K562 (cell line): ENCODE measurements around the gene COL23A1. TPM values are rescaled to one million over a fixed set of nuclear protein-coding genes. Genes with fewer than 3 reads are reported as not detected.

Experiments used
- BCL6 ChIP-seq: fragments of 250-450 bp; sonication (Bioruptor Pico); IDR thresholded peaks from 2 replicates; pipeline ENCODE4 v1.4.0; 2020
- C11orf30 ChIP-seq: fragments of 450-650 bp; IDR thresholded peaks from 2 replicates; pipeline ENCODE4 v1.6.1; 2016; ENCODE audit warnings: low read depth, mild to moderate bottlenecking
- CHD7 ChIP-seq: fragments of 200-600 bp; sonication (generic); IDR thresholded peaks from one replicate; pipeline ENCODE4 v1.6.1; 2012; ENCODE audit warnings: mild to moderate bottlenecking, low read depth, low read length, inconsistent platforms
- EHMT2 ChIP-seq: fragments of 450-650 bp; IDR thresholded peaks from 2 replicates; pipeline ENCODE4 v1.6.1; 2018; ENCODE audit warnings: antibody characterized with exemption
- HMBOX1 ChIP-seq: sonication (generic); IDR thresholded peaks from 2 replicates; pipeline ENCODE4 v1.6.1; 2016
- ZMIZ1 ChIP-seq, 2 experiments: fragments of 150-350 bp in 1 of 2; IDR thresholded peaks; 2 replicates each; pipeline ENCODE4 v1.6.1; 2012 to 2016; ENCODE audit warnings: low read depth in 2 of 2, low read length in 2 of 2, mild to moderate bottlenecking in 1 of 2, moderate library complexity in 1 of 2
- ZNF217 ChIP-seq: sonication (generic); formaldehyde crosslinking; IDR thresholded peaks from 2 replicates; pipeline ENCODE4 v1.8.0; 2022; ENCODE audit warnings: mild to moderate bottlenecking, missing genetic modification reagents
- ZNF277 ChIP-seq: fragments of 250-450 bp; sonication (Bioruptor Pico); IDR thresholded peaks from 2 replicates; pipeline ENCODE4 v1.8.0; 2022; ENCODE audit warnings: inconsistent platforms, mild to moderate bottlenecking, moderate library complexity, borderline replicate concordance
- ZNF444 ChIP-seq: fragments of 250-450 bp; sonication (Bioruptor Pico); IDR thresholded peaks from 2 replicates; pipeline ENCODE4 v1.4.0; 2020; ENCODE audit warnings: mild to moderate bottlenecking, moderate library complexity
- ZNF644 ChIP-seq: fragments of 200-800 bp; sonication (Bioruptor generic); IDR thresholded peaks from 2 replicates; pipeline ENCODE4 v1.6.1; 2016; ENCODE audit warnings: low read depth, missing genetic modification characterization, missing compliant biosample characterization
- polyA plus RNA-seq, 8 experiments: library from polyadenylated mRNA; depleted of rRNA in 4 of 8; stranded (reverse) in 5 of 8; unstranded in 3 of 8; fragments of >200 nt; fragmentation: Nextera tagmentation in 2 of 8; fragmentation: Illumina TruSeq in 1 of 8; extraction: Ambion mirVana in 2 of 8; extraction: Trizol in 1 of 8; gene quantifications; 2 replicates each; pipeline versions ENCODE4 v1.2.1 to v1.2.3, GENCODE V29; 2011 to 2014; ENCODE audit warnings: inconsistent platforms in 1 of 8, missing spikeins in 1 of 8
- total RNA-seq, 7 experiments: library from RNA; depleted of rRNA in 6 of 7; stranded (reverse); fragments of >200 nt in 6 of 7; fragmentation: Illumina TruSeq in 2 of 7; extraction: Trizol in 2 of 7; gene quantifications; 2 replicates each; pipeline versions ENCODE4 v1.2.1 to v1.2.3, GENCODE V29; 2011 to 2021; ENCODE audit warnings: low replicate concordance in 1 of 7

Gene COL23A1
- total and polyA plus RNA-seq, 9 of the 15 experiments (the other 6 are each of a cell fraction or from before 2014, with no cell fraction given): 0.09 TPM; not detected in 8

GRCh38 chr5:178232124-178232919 is 357.9 kb downstream of the COL23A1 start, which contains the start of gene PHYKPL (continued):
- TF ChIP-seq CHD7 (no peak), ZNF277 (CRISPR knock-in tag) (no peak), ZMIZ1 (IDR thresholded peaks at IDR 0.05; ENCODE audit: low read depth in 2 of 2, low read length in 2 of 2) (no peak), EHMT2 (no peak), ZNF217 (no peak), C11orf30 (no peak), HMBOX1 (no peak), ZNF644 (tag) (no peak), ZNF444 (CRISPR knock-in tag) (no peak), BCL6 (no peak)
